H4 (cell line): Measurements from ENCODE around the gene DYNC1I1. TPM values are rescaled to one million over a fixed set of nuclear protein-coding genes. Genes with fewer than 3 reads are reported as not detected.

Experiments used
- DNase-seq: peaks from one replicate; pipeline ENCODE4 v3.0.0-alpha.2; 2015; ENCODE audit warnings: low spot score
- total RNA-seq: library from RNA; depleted of rRNA; stranded (reverse); fragments of >200 nt; shearing (Covaris generic); gene quantifications from 2 replicates; pipeline ENCODE4 v1.2.3, GENCODE V29; 2014; rRNA removed

Gene DYNC1I1
- 6.2 and 6.5 TPM in 2 replicates for total RNA-seq

- peak; percentile 82 for DNase-seq
Observed at GRCh38 chr7:95772298-95772770, at the start of gene DYNC1I1. Gene DYNC1I1 (plus strand): TSS chr7:95772554. CDS start chr7:95804730, 32,176 bp downstream.

- DNase-seq: peak; percentile 73
Observed at GRCh38 chr7:95723583-95724180, 48.7 kb upstream of the DYNC1I1 start.

GRCh38 chr7:95725205-95725604 is 47.1 kb upstream of the DYNC1I1 start:
- DNase-seq: no peak

DNA sequence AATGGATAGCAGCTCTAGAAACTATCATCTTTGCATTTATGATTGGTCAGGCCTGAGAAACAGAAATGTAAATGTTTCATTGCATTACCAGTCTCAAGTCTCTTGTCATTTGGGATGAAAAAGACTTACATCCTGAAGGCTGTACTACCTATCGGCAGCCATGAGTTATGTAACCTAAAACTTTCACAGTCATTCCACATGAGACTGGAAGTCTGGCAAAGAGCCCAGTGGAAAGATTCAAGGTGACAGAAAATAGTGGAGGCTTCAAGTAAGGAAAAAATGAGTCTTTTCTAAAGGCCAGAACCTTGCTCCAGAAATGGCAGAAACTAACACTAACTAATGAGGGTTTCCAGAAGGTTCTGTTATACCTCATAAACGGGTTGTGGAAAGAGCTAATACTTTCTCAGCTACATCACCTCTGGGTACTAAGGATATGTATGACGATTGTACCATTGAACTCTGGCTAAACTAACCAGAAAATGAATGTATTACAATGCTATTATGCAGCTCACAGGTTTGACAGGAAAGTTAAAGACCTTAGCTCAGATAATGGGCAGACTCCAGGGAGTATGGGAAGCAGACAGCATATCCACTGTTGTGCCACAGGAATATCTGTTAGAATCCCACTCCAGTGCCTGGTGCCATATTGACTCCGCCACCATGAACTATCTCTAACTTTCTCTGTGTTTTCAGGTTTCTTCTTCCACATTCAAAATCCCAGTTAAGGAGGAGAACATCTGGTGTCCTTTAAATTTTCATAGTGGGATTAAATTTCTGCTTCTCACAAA is 41.7 kb upstream of the DYNC1I1 start:
- DNase-seq: peak; percentile 24

DNA sequence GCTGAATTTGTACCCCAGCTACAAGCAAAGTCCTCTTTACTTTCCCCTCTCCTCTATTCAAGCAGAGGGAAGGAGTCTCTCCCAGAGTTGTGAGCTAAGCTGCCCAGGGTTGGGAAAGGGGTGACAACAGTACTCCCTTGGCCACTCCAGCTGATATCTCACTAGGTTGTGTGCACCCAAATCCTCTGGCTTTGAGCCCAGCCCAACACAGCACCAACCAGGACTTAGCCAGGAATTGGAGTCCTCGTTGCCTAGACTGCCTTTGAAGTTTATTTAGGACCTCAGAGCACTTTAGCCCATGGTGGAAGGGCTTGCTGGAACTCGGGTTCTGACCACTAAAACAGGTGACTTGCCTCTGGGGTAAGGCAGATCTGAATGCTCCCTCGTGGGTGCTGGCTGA is 35.7 kb upstream of the DYNC1I1 start:
- no peak for DNase-seq

GRCh38 chr7:95737828-95738505 is 34.4 kb upstream of the DYNC1I1 start:
- DNase-seq: no peak

DNA sequence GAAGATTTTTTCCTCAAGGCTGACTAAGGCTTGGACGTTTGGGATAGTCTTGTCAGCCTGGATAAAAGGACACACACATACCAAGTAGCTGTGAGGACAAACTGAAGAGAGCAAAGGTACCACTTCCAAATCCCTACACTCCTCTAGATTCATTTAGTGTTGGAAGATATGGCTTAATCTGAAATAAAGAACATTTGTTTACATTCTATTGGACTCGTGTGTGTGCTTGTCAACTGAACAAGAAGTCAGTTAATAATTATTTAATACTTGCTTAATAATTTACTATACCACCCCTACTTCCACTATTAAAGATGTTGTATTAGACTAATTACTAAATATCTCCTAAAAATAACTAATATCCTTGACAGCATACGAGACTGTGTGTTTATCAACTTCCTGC is 23.3 kb upstream of the DYNC1I1 start:
- DNase-seq: no peak

GRCh38 chr7:95749515-95749914 is 22.8 kb upstream of the DYNC1I1 start:
- DNase-seq: no peak

GRCh38 chr7:95753440-95753839 is 18.9 kb upstream of the DYNC1I1 start:
- DNase-seq: no peak

GRCh38 chr7:95755277-95755934 is 16.9 kb upstream of the DYNC1I1 start:
- no peak for DNase-seq

GRCh38 chr7:95758187-95758586 is 14.2 kb upstream of the DYNC1I1 start:
- DNase-seq: no peak

DNA sequence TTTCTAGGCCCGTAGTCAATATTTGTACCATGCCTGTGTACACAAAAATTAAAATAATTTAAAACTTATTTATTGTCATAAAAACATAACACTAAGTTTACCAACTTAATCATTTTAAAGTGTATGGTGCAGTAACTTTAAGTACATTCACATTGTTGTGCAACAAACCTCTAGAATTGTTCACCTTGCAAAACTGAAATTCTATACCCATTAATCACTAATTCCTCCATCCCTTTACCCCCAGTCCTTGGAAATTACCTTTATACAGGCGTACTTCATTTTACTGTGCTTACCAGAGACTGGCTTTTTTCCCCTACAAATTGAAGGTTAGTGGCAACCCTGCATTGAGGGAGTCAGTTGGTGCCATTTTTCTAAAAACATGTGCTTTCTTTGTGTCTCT is 6.3 kb upstream of the DYNC1I1 start:
- DNase-seq: no peak

GRCh38 chr7:95766657-95767056 is 5.7 kb upstream of the DYNC1I1 start:
- DNase-seq: no peak

DNA sequence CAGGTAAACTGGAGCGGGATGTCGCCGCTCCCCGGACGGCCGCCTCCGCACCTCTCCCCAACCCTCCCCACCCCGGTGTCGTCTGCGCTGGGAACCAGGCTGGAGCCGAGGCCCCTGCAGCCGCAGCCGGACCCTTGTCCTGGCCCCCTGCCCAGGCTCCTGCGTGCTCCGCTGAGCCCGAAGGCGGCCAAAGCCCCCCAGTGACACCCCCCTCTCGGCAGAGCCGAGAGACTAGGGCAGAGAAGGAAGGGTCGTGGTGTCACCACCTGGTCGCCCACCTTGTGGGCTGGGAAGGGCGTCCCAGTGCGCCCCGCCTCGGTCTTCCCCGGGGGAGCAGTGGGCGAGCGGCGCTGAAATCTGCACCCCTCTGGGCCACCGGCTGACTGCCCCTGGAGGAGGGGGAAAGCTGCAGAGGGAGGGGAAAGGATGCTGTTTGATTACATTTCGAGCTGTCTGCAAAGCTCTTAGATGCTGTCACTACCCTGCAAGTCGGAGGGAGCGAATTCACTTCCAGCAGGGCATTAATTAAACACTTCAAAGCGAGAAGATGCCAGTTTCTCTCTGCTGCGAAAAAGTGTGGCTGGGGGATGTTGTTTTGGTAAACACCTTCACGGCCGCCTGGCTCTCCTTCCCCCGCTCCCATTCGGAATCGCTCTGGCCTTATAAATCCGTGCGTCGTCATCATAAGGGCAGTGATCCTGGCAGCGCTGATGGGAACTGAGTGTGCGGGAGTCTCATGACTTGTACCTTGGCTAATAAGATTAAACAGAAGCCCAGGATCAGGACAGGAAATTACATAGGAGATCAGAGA is 622 bp downstream of the DYNC1I1 start:
- no peak for DNase-seq

- no peak for DNase-seq
Observed at GRCh38 chr7:95776561-95777185, 4.3 kb downstream of the DYNC1I1 start.

DNA sequence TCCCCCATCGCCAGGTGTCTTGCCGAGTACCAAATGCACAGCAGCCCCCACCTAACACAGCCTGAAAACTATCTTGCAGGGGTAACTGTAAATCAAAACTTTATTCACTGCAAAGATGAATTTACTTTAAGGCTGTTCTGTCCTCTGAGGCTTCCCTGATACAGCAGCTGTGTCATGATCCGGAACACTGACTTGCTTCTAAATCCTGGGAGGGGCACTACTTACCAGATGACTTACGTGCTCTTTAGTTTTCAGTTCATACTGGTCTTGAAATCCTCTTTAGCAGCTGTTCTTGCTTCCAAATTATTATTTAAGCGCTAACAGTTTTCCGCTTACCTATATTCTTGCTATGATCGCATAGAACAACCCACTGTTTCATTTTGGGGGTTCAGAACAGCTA is 4.9 kb downstream of the DYNC1I1 start:
- no peak for DNase-seq

GRCh38 chr7:95780665-95781064 is 8.3 kb downstream of the DYNC1I1 start:
- DNase-seq: no peak

DNA sequence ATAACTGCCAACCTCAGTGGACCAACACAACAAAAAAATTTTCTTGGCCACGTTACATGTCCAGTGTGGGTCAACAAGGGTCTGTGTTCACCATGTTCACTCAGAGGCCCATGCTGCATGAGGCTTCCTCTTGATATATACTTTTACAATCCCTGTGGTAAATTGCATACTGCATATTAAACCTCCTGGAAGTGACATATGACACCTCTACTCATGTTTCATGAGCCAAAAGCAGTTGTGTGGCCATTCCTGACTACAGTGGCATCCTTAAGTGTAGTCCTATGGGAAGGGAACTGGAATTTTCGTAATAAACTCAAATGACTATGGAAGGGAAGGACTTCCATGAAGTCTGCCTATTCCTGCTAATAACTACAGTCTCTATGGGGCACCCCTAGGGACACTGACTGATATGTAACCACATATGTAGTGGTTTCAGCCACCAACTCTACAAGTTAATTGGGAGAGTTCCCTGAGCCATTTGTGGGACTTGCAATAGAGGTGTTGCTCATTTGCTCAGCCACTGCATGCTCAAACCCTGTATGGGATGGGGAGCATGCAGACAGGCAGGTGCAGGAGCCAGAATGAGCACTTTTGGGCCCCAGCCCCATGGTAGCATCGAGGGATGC is 9.7 kb downstream of the DYNC1I1 start:
- no peak for DNase-seq

DNA sequence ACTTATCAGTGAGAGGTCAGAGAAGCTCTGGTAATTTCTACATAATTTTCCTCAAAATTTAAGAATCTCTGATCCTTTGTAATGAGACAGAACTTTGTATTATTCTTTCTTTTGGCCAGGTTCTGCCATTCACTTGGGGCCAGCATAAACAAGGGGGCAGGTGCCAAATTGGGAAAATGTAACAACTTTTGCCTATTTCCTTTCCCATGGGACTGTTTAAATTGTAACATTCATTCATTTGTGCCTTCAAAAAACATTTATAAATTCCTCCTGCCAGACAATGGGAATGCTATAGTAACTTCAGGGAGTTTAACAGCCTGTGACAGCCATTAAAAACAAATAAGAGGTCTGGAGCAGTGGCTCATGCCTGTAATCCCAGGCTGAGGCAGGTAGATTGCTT is 12.4 kb downstream of the DYNC1I1 start:
- no peak for DNase-seq

DNA sequence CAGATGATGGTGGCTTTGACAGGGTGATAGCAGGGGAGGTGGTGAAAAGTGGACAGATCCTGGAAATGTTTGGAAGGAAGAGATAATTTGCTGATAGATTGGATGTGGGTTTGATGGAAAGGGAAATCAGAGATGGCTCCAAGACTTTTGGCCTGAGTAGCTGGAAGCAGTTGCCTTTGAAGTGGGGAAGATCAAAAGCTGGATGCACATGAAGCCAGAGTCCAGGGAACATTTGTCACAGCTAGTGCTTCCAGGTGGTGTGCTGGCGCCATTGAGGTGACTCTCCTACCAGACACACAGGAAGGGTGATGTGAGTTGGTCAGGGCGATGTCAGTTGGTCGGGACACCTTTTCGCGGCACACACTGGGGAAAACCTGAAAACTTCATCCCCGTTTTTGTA is 15.9 kb downstream of the DYNC1I1 start:
- DNase-seq: no peak
